GM12878 (cell line): ENCODE measurements around the gene SBNO2. TPM values are rescaled to one million over a fixed set of nuclear protein-coding genes. Genes with fewer than 3 reads are reported as not detected.
A peak's percentile ranks its signal among the peaks of the same experiment; 100 is the strongest.

Experiments used
- ATAC-seq: fragments of 200-7000 bp; cut with Tn5 transposase; 3 replicates; pipeline ENCODE4 v1.9.1; 2020; ENCODE audit warnings: mild to moderate bottlenecking, moderate library complexity
- BruUV-seq: library from RNA; stranded (reverse); fragments of 400-500 nt; replicated peaks from 2 replicates; lab custom pipeline; 2021; lab: Mats Ljungman, UMichigan
- CTCF ChIA-PET: fragments of 300-600 bp; sonication (Branson Sonifier 250); formaldehyde crosslinking; extraction: SDS; loops from one replicate; lab custom pipeline; 2021; ENCODE audit warnings: inconsistent platforms; lab: Yijun Ruan, JAX
- POLR2A ChIA-PET: fragments of 350-600 bp; formaldehyde crosslinking; extraction: SDS; loops from one replicate; lab custom pipeline; 2021; ENCODE audit warnings: inconsistent platforms; lab: Charles Lee
- RAD21 ChIA-PET: fragments of 300-600 bp; sonication (Branson Sonifier 250); formaldehyde crosslinking; loops from one replicate; lab custom pipeline; 2023; ENCODE audit warnings: antibody characterized with exemption; ENCODE audit not compliant: unreplicated experiment; lab: Charles Lee
- SMC1A ChIA-PET: fragments of 300-600 bp; sonication (Branson Sonifier 250); formaldehyde crosslinking; loops from one replicate; lab custom pipeline; 2023; ENCODE audit not compliant: unreplicated experiment, uncharacterized antibody; lab: Charles Lee
- DNase-seq: peaks from one replicate; pipeline ENCODE4 v3.0.0-alpha.2; 2011; ENCODE audit warnings: low read depth, low spot score
- FAIRE-seq: peaks from 3 replicates; lab custom pipeline; 2011; peaks lifted over from hg19 to GRCh38; lab: Jason Lieb, UNC
- H2AFZ ChIP-seq: 2 replicates; pipeline ENCODE4 v1.6.0; 2011; ENCODE audit warnings: low read depth, low read length, control low read depth; ENCODE audit not compliant: control insufficient read depth
- H3K27ac ChIP-seq: 2 replicates; pipeline ENCODE4 v1.5.1; 2011; ENCODE audit warnings: control low read depth; ENCODE audit not compliant: control insufficient read depth, insufficient read depth
- H3K27me3 ChIP-seq, 2 experiments: replicated peaks in 1 of 2; 2 replicates each; pipeline versions ENCODE4 v1.6.0 to v1.6.1; 2011; ENCODE audit warnings: low read length in 1 of 2; ENCODE audit not compliant: control insufficient read depth in 2 of 2, insufficient read depth in 2 of 2
- H3K36me3 ChIP-seq, 2 experiments: 2 replicates each; pipeline ENCODE4 v1.5.1; 2011; ENCODE audit warnings: low read length in 1 of 2; ENCODE audit not compliant: control insufficient read depth in 2 of 2, insufficient read depth in 2 of 2
- H3K4me1 ChIP-seq: 2 replicates; pipeline ENCODE4 v1.6.1; 2011; ENCODE audit warnings: mild to moderate bottlenecking, low read length, moderate library complexity, mixed read lengths; ENCODE audit not compliant: control insufficient read depth, insufficient read depth
- H3K4me2 ChIP-seq: 2 replicates; pipeline ENCODE4 v1.6.0; 2011; ENCODE audit warnings: control low read depth; ENCODE audit not compliant: control insufficient read depth, insufficient read depth
- H3K4me3 ChIP-seq: fragments of 200-600 bp; sonication (generic); 2 replicates; pipeline ENCODE4 v1.5.1; 2016
- H3K79me2 ChIP-seq: 2 replicates; pipeline ENCODE4 v1.6.0; 2011; ENCODE audit warnings: low read length; ENCODE audit not compliant: control insufficient read depth, insufficient read depth
- H3K9ac ChIP-seq: 2 replicates; pipeline ENCODE4 v1.8.0; 2011; ENCODE audit warnings: low read length, control low read depth, mixed read lengths; ENCODE audit not compliant: control insufficient read depth, insufficient read depth
- H3K9me3 ChIP-seq: replicated peaks from 3 replicates; pipeline ENCODE4 v1.5.1; 2011; ENCODE audit warnings: mild to moderate bottlenecking, low read length; ENCODE audit not compliant: control insufficient read depth, insufficient read depth
- H4K20me1 ChIP-seq: 2 replicates; pipeline ENCODE4 v1.6.0; 2011; ENCODE audit not compliant: control insufficient read depth, insufficient read depth
- MXI1 ChIP-seq: fragments of 150-350 bp; IDR thresholded peaks from 2 replicates; pipeline ENCODE4 v1.6.1; 2011; ENCODE audit warnings: low read depth, mild to moderate bottlenecking, inconsistent platforms, low read length, improper control_type of control experiment
- PBX3 ChIP-seq: IDR thresholded peaks from 2 replicates; pipeline ENCODE4 v1.6.1; 2011; ENCODE audit warnings: mild to moderate bottlenecking, low read depth, low read length, moderate library complexity; ENCODE audit not compliant: insufficient replicate concordance
- PKNOX1 ChIP-seq: fragments of 450-650 bp; IDR thresholded peaks from 2 replicates; pipeline ENCODE4 v1.6.1; 2016; ENCODE audit warnings: mild to moderate bottlenecking
- RAD21 ChIP-seq: IDR thresholded peaks from 2 replicates; pipeline ENCODE4 v1.6.1; 2011; ENCODE audit warnings: mild to moderate bottlenecking, low read depth, low read length, moderate library complexity; ENCODE audit not compliant: insufficient read depth
- ZZZ3 ChIP-seq: IDR thresholded peaks from 2 replicates; pipeline ENCODE4 v1.6.1; 2011; ENCODE audit warnings: low read depth; ENCODE audit not compliant: control insufficient read depth, insufficient read length
- WGBS: methylation state at CpG from one replicate; pipeline ENCODE4 v1.1.6; 2016; ENCODE audit warnings: low lambda C conversion rate; ENCODE audit not compliant: insufficient replicate concordance, insufficient coverage; ENCODE audit errors: missing lambda C conversion rate; 5-methylcytosine and 5-hydroxymethylcytosine counted together
- in situ Hi-C: fragments of 300-500 bp; cut with MboI; formaldehyde crosslinking; loops from 9 replicates; pipeline ENCODE4 v1.14.3; 2018; ENCODE audit warnings: mixed read lengths
- intact Hi-C: fragments of 100-400 bp; cut with micrococcal nuclease; formaldehyde crosslinking; loops from one replicate; pipeline ENCODE4 v1.14.2; 2022; ENCODE audit not compliant: unreplicated experiment
- polyA plus RNA-seq, 11 experiments: library from polyadenylated mRNA; depleted of rRNA in 4 of 11; unstranded in 6 of 11; stranded (reverse) in 5 of 11; fragments of >200 nt; fragmentation: Nextera tagmentation in 4 of 11; fragmentation: Illumina TruSeq in 1 of 11; extraction: Ambion mirVana in 4 of 11; extraction: Trizol in 1 of 11; gene quantifications; 1 replicate in 1 of 11; 2 replicates in 10 of 11; pipeline versions ENCODE4 v1.2.1 to v1.2.3, GENCODE V29; 2011 to 2016; ENCODE audit warnings: inconsistent platforms in 2 of 11, missing spikeins in 2 of 11, low read depth in 1 of 11
- total RNA-seq, 4 experiments: library from RNA; depleted of rRNA in 3 of 4; stranded (reverse); fragments of >200 nt in 3 of 4; fragmentation: Illumina TruSeq in 1 of 4; extraction: Trizol in 1 of 4; gene quantifications; 2 replicates each; pipeline versions ENCODE4 v1.2.1 to v1.2.3, GENCODE V29; 2013 to 2021

The SBNO2 gene
- total and polyA plus RNA-seq, 10 of the 15 experiments (the other 5 are each of a cell fraction or from before 2014, with no cell fraction given): 0.08 to 44.6 (median 5.4) TPM

GRCh38 chr19:1211494-1212234 is 37.6 kb upstream of the SBNO2 start:
- POLR2A ChIA-PET: interaction anchor here (0.8 kb wide), 1 partner anchor 30 kb away, joined by 3 read pairs; the partner anchor contains the start of gene ATP5F1D
- RAD21 ChIA-PET: no interaction called here
- SMC1A ChIA-PET: interaction anchor here (1.5 kb wide), 1 partner anchor 12 kb away, joined by 3 read pairs; no protein-coding TSS in a partner anchor
- FAIRE-seq: no peak
- no peak overlapping the region for H3K4me3 ChIP-seq
- no peaks in the 10 kb centered on the region for H3K9me3 ChIP-seq
- WGBS: 97% methylated on average over 33 of the region's 33 CpGs
- TF ChIP-seq MXI1: no peak
- peak; percentile 29 for TF ChIP-seq PBX3
- no peak for TF ChIP-seq RAD21
- peak; percentile 53 for TF ChIP-seq PKNOX1
- no peak for TF ChIP-seq ZZZ3
- TF ChIP-seq, all 136 proteins: peak for 2
- Histone ChIP-seq H3K9ac (no peak overlapping the region), H3K4me2 (no peak overlapping the region), H3K79me2 (peaks cover 83% of the 10 kb centered on the region), H3K27ac (no peak overlapping the region), H4K20me1 (no peaks in the 10 kb centered on the region; the same call in none of the 2 replicates), H3K36me3 (peaks cover 7 to 15% of the 10 kb centered on the region in 2 experiments; a peak in 3 of 4 replicates), H2AFZ (no peak overlapping the region), H3K27me3 (no peaks in the 10 kb centered on the region), H3K4me1 (peaks cover 26% of the 10 kb centered on the region)
- in situ Hi-C loops (no loop called here), intact Hi-C loops (no loop called here)
- ATAC-seq (no peak), DNase-seq (no peak)
- CTCF ChIA-PET: interaction anchor here (1.1 kb wide), 1 partner anchor 99 kb away, joined by 3 read pairs; no protein-coding TSS in a partner anchor
- no TSS peak for BruUV-seq
